DMS114 treated with DMSO at 0.1 percent for 48 hours (cell line): Measurements from ENCODE around the gene CHST9.
"Not testable (repeated sequence)": the region's sequence is repeated elsewhere in the genome, so short reads cannot be mapped to it uniquely, and the experiment has no call there.

Experiments used
- DNase-seq: peaks from one replicate; lab custom pipeline; 2025; ENCODE audit not compliant: unreplicated experiment; lab: John Stamatoyannopoulos, UW

CHST9 gene, protein sequence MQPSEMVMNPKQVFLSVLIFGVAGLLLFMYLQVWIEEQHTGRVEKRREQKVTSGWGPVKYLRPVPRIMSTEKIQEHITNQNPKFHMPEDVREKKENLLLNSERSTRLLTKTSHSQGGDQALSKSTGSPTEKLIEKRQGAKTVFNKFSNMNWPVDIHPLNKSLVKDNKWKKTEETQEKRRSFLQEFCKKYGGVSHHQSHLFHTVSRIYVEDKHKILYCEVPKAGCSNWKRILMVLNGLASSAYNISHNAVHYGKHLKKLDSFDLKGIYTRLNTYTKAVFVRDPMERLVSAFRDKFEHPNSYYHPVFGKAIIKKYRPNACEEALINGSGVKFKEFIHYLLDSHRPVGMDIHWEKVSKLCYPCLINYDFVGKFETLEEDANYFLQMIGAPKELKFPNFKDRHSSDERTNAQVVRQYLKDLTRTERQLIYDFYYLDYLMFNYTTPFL

DNA sequence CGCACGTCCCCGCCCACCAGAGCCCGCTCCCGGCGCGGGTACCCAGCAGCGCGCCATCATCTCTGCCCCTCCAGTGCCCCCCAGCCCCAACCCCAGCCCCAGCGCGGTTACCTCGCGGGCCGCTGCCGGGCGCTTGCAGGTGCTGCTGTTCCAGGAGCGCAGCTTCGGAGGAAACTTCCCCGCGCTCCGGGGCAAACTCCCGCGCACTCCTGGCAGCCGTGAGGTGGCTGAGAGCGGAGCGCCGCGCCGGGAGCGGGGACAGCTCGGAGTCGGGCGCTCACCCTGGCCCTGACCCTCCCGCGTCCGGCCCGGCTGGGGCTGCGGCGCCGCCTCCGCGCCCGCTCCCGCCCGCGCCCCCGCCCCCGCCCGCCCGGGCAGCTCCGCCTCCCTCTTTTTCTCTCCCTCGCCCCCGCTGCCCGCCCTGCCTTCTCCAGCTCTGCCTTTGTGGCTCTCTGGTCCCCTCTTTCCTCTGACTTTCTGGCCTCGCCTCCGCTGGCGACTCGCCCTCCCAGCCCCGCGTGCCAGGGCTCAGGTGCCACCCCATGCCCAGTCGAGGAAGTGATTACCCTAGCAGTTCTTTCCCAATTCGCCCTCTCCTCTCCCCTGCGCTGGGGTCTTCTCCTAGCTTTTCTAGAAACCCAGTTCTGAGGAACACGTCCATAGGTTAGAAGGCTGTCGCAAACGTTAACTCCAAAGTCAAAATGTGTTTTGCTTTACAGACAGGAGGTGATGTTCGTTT is at the start of gene CHST9:
CHST9 (minus strand) TSS at position 284 of the 739 bp plus-strand sequence. CDS start 42,499 bp downstream, outside the sequence.
- DNase-seq: no peak

DNA sequence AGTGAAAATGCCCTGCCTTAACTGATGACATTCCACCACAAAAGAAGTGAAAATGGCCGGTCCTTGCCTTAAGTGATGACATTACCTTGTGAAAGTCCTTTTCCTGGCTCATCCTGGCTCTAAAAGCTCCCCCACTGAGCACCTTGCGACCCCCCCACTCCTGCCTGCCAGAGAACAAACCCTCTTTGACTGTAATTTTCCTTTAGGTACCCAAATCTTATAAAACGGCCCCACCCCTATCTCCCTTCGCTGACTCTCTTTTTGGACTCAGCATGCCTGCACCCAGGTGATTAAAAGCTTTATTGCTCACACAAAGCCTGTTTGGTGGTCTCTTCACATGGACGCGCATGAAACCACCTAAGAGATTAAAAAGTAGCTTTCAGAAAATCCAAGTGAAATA is 47.2 kb upstream of the CHST9 start:
- not testable (repeated sequence) for DNase-seq

DNA sequence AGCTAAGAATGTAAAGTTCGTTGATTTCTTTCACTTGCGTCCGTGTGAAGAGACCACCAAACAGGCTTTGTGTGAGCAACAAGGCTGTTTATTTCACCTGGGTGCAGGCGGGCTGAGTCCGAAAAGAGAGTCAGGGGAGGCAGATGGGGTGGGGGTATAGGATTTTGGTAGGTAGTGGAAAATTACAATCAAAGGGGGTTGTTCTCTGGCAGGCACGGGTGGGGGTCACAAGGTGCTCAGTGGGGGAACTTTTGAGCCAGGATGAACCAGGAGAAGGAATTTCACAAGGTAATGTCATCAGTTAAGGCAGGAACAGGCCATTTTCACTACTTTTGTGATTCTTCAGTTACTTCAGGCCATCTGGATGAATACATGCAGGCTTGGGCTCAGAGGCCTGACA is 46.6 kb upstream of the CHST9 start:
- DNase-seq: not testable (repeated sequence)

DNA sequence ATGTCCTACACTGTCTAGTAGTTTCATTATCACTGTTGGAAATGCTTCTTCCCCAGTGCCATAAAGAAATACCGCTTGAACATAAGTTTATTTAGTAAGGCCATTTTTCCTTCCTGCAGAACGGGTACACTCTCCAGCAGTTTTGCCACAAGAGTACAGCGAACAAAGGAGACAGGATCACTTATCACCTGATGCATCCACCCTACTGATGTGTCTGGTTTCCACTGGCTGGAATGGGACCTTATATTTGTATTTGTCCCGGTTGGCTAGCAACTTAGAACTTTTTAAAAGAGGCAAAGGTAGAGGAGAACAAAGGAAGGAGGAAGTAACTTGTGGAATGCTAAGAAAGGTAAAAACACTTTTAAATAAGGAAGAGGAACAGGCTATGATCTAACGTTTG is 46.1 kb upstream of the CHST9 start:
- DNase-seq: not testable (repeated sequence)

DNA sequence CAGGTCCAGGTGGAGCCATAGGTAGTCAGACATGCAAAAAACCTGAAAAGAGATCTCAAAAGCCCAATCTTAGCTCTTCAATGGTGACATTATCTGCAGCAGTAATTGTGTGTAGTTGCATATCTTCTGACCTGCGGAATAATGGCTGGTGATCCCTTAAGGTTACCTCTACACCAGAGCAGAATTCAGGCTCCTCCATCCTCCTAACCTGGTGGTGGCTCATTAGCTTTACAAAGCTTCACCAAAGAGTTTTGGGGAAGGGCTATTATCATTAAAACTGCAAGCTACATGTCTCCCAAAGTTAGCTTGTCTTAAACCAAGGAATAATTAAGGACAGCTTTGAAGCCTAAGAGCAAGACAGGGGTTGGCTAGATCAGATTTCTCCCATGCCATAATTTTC is 42.6 kb upstream of the CHST9 start:
- DNase-seq: no peak

DNA sequence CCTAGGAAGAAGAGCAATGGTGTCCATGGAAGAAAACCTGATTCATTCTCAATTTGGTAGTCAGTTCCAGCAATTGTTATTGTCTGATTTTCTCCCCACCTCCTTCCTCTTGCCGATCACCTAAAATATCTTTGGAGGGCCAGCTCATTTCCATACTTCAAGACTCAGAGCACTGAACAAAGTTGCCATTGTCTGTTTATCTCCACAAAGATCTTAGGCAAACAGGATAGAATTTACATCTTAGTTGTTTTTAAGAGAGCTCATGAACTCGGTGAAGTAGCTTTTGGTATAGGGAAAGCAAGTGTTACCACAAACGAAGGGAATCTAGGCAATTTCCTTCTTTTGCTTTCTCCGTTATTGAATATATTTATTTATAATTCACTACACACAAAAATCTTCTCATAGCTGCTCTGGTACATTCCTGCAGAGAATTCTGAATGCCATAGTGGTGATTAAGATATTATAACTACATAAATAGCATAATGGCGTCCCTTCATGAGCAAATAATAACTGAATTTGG is 41.5 kb upstream of the CHST9 start:
- DNase-seq: no peak

DNA sequence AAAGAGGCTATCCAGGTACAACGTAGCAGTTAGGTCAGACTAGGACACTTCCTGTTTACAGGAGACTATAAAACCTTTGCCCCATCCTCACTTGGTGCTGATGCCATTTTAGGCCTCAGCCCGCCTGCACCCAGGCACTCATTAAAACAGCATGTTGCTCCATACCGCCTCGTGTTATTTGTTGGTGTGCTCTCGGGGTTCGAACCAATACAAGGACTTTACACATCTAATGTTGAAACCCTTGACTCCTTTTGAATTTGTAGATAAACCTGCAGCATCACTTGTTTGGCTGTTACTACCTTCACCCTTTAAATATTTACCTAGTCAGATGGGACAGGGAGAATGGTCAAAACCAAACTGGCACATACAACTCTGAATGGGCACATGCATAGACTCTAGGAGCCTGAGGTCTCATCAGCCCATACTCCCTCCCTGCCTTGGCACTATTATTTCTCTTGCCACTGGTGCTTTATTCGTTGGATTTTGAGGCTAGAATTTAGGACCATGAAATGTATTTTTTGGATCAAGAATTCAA is 40.9 kb upstream of the CHST9 start:
- DNase-seq: no peak

DNA sequence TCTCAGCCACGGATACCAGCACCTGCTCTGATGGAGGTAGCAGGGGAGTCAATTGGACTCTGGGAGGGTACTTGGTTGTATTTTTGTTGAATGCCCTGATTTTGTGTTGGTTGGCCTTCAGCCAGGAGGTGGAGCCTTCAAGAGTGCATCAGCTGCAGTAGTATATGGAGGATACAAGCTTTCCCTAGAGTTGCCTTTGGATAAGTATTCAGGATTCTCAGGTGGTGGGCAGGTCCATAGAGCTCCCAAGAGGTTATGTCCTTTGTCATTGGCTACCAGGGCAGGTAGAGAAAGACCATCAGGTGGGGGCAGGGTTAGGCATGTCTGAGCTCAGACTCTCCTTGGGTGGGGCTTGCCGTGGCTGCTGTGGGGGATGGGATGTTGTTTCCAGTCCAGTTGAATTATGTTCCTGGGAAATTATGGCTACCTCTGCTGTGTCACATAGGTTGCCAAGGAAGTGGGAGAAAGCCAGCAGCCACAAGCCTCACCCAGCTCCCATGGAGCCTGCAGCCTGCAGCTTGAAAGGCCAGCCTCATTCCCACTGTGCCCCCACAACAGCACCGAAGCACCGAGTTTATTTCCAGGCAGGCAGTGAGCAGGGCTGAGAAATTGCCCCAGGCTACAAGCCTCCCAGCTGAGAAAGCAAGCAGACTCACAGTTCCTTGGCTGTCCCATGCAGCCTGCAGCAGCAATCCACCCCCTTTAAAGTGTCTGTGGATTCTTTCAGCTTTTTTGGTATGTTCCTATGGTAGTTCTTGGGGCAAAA is 38.6 kb upstream of the CHST9 start:
- DNase-seq: no peak

DNA sequence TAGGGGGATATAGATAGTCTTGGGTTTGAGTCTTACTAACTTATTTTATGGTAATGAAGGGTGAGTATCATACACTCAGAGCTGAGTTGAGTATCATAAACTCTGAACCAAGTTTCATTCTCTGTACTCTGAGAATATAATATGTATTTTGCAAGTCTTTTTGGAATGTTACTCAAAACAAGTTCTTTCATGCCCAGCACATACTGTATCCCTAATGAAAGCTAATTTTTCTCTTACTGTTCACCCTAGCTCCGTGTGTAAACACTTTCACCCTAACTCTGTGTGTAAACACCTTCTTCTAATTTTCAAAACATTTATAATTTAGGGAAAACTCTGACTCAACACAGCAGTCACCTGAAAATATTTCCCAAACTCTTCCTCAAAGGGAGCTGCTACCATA is 29.7 kb upstream of the CHST9 start:
- DNase-seq: no peak

DNA sequence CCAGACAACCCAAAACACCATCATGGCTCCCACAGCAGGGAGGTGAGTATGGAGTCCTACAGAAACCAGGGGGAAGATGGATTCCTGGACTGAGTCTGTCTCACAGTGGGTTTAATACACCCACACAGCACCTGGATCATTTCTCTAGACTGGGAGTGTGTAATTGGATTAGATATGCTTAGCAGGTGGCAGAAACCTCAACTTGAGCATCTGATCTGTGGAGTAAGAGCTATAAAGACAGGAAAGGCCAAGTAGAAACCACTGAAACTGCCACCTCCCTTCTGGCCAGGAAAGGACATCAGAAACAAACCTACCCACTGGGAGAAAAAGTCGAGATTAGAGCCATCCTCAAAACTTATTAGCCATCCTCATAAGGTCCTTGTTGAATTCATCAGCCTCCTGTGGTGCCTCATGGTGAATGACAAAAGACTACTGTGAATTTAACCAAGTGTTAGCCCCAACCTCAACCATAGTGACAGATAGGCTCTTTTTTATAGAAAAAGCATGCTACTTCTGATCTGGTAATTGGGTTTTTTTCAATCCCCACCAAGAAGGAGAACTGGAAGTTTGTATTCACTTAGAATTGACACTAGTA is 28.1 kb upstream of the CHST9 start:
- no peak for DNase-seq

DNA sequence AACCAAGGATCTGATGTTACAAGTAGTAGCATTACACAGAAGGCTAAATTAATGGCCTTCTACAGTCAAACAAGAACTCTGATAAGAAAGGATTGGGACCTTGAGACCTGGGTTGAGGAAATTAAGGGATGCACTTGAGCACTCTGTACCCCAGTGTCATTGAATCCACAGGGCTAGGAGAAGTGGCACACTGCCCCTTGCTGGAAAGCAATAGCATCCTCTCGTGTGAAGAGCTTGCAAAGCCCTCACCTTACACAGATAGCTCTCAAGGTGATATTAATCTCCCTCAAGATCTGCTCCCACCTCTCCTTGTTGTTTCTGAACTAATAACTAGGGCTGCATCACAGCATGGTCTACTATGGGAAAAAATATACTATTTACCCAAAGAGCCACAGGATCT is 26.5 kb upstream of the CHST9 start:
- DNase-seq: no peak

DNA sequence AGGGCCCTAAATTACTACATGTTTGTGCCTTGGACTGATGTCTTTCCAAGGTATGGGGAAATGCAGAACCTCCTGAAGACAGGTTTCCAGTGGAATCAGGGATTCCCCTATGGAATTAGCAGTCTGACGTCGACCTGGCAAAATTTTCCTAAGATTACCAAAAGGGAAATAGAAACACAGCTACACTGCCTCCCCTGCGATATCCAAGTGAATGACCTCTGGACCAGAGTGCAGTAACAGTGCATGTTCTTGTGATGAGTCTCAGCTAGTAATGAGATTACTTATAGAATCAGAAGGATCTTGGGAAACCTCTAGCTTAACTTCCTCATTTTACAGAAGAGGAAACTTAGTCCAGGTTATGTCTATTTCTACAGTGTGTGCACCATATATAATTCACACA is 21.3 kb upstream of the CHST9 start:
- DNase-seq: no peak

DNA sequence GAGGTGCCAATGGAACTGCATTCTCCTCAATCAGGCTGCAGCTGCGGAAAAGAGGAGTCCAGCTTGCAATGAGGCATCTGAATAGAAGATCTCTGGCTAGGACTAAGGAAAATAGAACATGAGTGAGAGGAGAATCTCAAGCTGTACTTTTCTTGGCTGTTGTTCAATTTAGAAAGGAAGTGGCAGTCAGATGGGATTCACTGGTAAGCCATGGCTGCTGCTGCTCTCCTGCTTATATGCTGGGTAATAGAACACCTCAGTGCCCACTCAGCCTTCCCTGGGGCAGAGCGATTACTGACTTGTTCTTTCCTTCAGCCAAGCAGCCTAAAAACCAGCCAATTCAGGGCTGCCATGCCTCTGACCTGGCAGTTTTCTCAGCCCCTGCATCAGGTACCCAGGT is 17.6 kb upstream of the CHST9 start:
- no peak for DNase-seq

DNA sequence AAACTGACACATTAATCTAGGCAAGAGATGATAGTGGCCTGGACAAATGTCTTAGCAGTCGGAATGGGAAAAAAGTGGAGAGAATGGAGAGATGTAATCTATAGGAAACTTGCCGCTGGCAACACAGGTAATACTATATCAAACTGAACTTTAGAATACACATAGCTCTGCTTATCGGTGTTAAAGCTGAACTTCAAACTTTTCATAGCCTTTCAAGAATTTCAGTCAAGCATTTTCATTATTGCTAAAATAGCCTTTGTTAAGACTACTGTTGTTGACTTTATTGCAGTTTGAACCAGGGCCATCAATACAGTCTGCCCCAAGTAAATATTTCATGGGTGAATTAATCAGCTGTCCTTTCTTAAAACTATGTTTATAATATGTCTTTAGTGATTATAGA is 12.9 kb upstream of the CHST9 start:
- no peak for DNase-seq

DNA sequence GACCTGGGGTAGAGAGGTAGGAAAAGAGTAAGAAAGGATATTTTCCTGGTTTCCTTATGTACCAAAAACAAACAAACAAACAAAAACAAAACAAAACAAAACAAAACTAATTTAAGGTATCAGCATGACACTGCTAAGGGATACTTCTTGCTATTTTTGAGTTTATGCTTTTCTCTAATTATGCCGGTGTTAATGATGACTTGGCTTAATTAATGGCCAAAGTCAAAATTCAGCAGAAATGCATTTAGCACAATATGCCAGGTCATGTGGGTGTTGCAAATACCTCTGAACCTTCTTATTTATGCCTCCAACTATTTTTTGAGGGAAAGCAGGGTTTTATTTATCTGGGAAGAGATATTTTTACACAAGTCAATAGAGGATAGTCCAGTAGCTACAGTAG is 3.2 kb upstream of the CHST9 start:
- DNase-seq: no peak

DNA sequence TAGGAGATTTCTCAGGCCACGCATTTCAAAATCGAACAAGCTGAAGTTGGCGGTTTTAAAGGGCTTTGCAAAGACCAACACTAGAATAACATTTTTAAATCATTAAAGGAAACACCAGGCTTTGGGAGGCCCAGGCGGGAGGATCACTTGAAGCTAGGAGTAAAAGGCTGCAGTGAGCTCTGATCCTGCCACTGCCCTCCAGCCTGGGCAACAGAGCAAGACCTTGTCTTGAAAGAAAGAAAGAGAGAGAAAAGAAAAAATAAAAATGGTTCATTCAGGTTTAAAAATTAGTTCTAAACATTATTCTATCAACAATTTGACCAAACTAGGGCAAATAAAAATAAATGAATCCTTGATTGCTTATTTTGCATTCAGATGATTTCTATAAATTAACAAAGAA is 789 bp upstream of the CHST9 start:
- DNase-seq: no peak

DNA sequence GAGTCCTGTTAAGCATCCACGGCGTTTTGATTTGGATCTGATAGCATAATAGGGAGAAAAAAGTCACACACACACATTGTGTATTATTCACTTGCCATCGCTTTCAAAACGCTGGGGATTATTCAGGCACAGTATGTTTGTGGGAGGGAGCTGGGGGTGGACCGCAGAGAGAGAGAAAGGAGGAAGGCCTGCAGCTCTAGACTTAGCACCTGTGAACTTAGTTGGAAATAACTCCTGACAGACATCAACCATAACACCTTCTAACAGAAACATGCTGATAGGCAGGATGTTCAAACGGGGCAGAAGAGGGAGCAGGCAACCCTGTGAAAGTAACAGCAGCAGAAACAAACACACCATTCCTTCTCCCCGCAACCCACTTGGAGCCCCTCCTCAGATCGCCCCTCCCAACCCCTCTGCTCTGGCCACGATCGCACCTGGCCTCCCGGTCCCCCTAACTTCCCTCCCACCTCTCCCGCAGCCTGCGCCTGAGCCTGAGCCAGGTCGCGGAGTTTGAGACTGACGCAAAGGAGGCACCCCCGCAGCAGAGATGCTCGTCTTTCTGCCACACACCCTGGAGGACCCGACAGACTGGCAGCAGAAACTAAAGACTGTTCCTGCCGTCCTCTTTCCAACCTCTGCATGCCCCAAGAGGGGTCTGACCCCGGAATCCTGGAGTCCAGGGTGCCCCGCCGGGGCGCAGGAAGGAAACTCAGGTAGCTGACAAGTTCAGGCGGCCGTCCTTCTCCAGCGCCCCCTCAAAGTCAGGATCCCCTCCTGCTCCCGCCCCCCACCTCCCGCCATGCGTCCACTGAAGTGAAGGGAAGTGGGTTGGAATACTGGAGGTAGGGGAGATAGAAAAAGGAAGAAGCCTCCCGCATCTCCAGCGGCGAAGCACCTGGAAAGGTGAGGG is 738 bp downstream of the CHST9 start:
- DNase-seq: no peak

DNA sequence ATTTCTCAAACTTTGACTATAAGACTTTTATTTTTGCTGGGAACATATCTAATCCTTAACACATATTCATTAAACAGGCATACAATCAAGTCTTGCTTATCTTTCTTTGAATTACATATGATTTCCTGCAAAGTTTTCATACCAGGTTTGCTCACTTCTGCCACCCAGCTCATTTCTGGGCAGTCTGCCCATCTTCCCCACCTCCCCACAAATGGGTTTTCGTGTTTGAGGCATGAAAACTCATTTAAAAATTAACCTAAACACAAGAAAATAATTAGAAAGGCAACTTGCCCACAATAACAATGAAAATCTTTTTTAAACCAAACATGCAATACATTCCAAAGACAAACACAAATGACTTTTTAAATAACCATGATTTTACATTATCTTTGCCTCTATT is 3.4 kb downstream of the CHST9 start:
- DNase-seq: no peak

DNA sequence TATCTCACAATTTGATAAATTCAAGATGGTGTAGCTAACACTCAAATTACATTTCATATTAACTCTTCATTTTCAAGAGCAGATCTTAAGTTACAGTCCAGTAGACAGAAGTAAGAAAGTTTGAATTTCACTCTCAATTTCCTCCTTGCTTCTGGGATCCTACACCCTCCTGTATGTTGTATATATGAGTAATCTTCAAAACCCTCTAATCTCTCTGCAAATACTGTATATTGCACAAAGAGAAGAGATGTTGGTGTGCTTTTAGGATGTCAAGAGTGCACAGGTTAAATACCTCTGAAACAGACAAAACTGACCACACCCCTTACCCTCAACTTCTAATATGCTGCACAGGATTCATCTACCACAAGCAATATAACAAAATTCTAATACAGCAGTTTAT is 6.7 kb downstream of the CHST9 start:
- DNase-seq: no peak

DNA sequence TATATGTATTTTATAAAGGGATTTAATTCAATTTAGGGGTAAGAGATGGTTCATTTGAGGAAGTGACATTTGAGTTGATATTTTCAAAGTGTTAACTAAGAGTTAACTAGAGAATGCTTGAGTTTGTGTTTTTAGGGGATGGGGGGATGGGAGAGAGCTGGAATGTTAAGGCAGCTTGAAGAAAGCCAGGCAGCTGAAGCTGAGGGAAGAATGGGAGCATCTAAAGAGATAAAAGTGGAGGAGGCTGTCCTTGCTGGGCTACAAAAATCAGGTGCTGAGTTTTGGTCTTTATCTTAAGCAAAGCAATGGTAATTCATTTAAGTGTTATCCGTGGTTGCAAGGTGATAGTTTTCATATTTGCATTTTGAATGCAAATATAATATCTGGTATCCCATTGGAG is 9.2 kb downstream of the CHST9 start:
- DNase-seq: no peak
